H9 (cell line): ENCODE data around the gene SEC62. TPM values are rescaled to one million over a fixed set of nuclear protein-coding genes. Genes with fewer than 3 reads are reported as not detected.

Experiments used
- DNase-seq: peaks from one replicate; pipeline ENCODE4 v3.0.0-alpha.2; 2017
- H2AFZ ChIP-seq: one replicate; pipeline ENCODE4 v1.6.1; 2013; ENCODE audit warnings: mild to moderate bottlenecking, low read length, control low read depth, moderate library complexity
- H2AK5ac ChIP-seq: 2 replicates; pipeline ENCODE4 v1.6.1; 2013; ENCODE audit warnings: low read length, control low read depth, mixed read lengths; ENCODE audit not compliant: insufficient read length
- H2BK120ac ChIP-seq: one replicate; pipeline ENCODE4 v1.6.1; 2013; ENCODE audit warnings: low read depth, mild to moderate bottlenecking, low read length, control low read depth, inconsistent platforms; ENCODE audit not compliant: poor library complexity, severe bottlenecking
- H2BK12ac ChIP-seq: 2 replicates; pipeline ENCODE4 v1.6.1; 2013; ENCODE audit warnings: low read length, control low read depth, mixed read lengths, low read depth; ENCODE audit not compliant: insufficient read length
- H2BK15ac ChIP-seq: 2 replicates; pipeline ENCODE4 v1.6.1; 2013; ENCODE audit warnings: low read depth, low read length, control low read depth
- H2BK20ac ChIP-seq: one replicate; pipeline ENCODE4 v1.6.1; 2013; ENCODE audit warnings: low read depth, mild to moderate bottlenecking, low read length, control low read depth, inconsistent platforms; ENCODE audit not compliant: poor library complexity, severe bottlenecking
- H2BK5ac ChIP-seq: 2 replicates; pipeline ENCODE4 v1.6.1; 2013; ENCODE audit warnings: low read length, control low read depth, mixed read lengths; ENCODE audit not compliant: insufficient read length
- H3K14ac ChIP-seq: 2 replicates; pipeline ENCODE4 v1.6.1; 2013; ENCODE audit warnings: low read length, control low read depth; ENCODE audit not compliant: insufficient read depth
- H3K18ac ChIP-seq: 2 replicates; pipeline ENCODE4 v1.6.1; 2013; ENCODE audit warnings: low read depth, mild to moderate bottlenecking, mixed read lengths, low read length, control low read depth; ENCODE audit not compliant: insufficient read length
- H3K23ac ChIP-seq: 2 replicates; pipeline ENCODE4 v1.6.1; 2013; ENCODE audit warnings: low read length, control low read depth, mixed read lengths, low read depth; ENCODE audit not compliant: insufficient read length
- H3K23me2 ChIP-seq: 2 replicates; pipeline ENCODE4 v1.6.1; 2013; ENCODE audit warnings: low read depth, mild to moderate bottlenecking, mixed read lengths, low read length, control low read depth; ENCODE audit not compliant: insufficient read length, poor library complexity, severe bottlenecking
- H3K27ac ChIP-seq: 2 replicates; pipeline ENCODE4 v1.5.1; 2013; ENCODE audit warnings: low read length, control low read depth, mixed read lengths, low read depth; ENCODE audit not compliant: insufficient read length
- H3K27me3 ChIP-seq: 2 replicates; pipeline ENCODE4 v1.6.1; 2013; ENCODE audit warnings: low read length, control low read depth, inconsistent platforms; ENCODE audit not compliant: insufficient read depth
- H3K4ac ChIP-seq: 2 replicates; pipeline ENCODE4 v1.6.1; 2013; ENCODE audit warnings: low read depth, mild to moderate bottlenecking, control low read depth, inconsistent platforms, low read length, moderate library complexity
- H3K4me1 ChIP-seq: 2 replicates; pipeline ENCODE4 v1.6.1; 2013; ENCODE audit warnings: low read length, control low read depth, inconsistent platforms; ENCODE audit not compliant: insufficient read depth
- H3K4me2 ChIP-seq: 2 replicates; pipeline ENCODE4 v1.6.1; 2013; ENCODE audit warnings: low read length, control low read depth, mixed read lengths; ENCODE audit not compliant: insufficient read length, insufficient read depth
- H3K56ac ChIP-seq: 2 replicates; pipeline ENCODE4 v1.6.1; 2013; ENCODE audit warnings: low read depth, mild to moderate bottlenecking, mixed read lengths, low read length, control low read depth; ENCODE audit not compliant: insufficient read length
- H3K79me1 ChIP-seq: 2 replicates; pipeline ENCODE4 v1.6.1; 2013; ENCODE audit warnings: low read depth, mild to moderate bottlenecking, moderate library complexity, low read length, control low read depth, inconsistent platforms; ENCODE audit not compliant: insufficient read depth, poor library complexity, severe bottlenecking
- H3K79me2 ChIP-seq: 2 replicates; pipeline ENCODE4 v1.6.1; 2013; ENCODE audit warnings: low read length, control low read depth, inconsistent platforms; ENCODE audit not compliant: insufficient read depth
- H3K9ac ChIP-seq: 2 replicates; pipeline ENCODE4 v1.6.1; 2013; ENCODE audit warnings: low read length, control low read depth, mixed read lengths; ENCODE audit not compliant: insufficient read length; ENCODE audit errors: extremely low read depth
- H3K9me3 ChIP-seq: one replicate; pipeline ENCODE4 v1.6.1; 2013; ENCODE audit warnings: low read depth, low read length, inconsistent platforms; ENCODE audit not compliant: control insufficient read depth
- H3T11ph ChIP-seq: one replicate; pipeline ENCODE4 v1.6.1; 2013; ENCODE audit warnings: mild to moderate bottlenecking, low read length, control low read depth, inconsistent platforms
- H4K20me1 ChIP-seq: one replicate; pipeline ENCODE4 v1.6.1; 2013; ENCODE audit not compliant: control insufficient read depth, insufficient read length, insufficient read depth
- H4K5ac ChIP-seq: 2 replicates; pipeline ENCODE4 v1.6.1; 2013; ENCODE audit warnings: low read depth, mild to moderate bottlenecking, mixed read lengths, low read length, control low read depth; ENCODE audit not compliant: insufficient read length
- H4K8ac ChIP-seq: replicated peaks from 2 replicates; pipeline ENCODE4 v1.6.1; 2013; ENCODE audit warnings: low read length, control low read depth, mixed read lengths, low read depth; ENCODE audit not compliant: insufficient read length
- H4K91ac ChIP-seq: 2 replicates; pipeline ENCODE4 v1.6.1; 2013; ENCODE audit warnings: low read depth, mild to moderate bottlenecking, moderate library complexity, mixed read lengths, low read length, control low read depth; ENCODE audit not compliant: insufficient read length
- H3K27ac Mint-ChIP-seq, 3 experiments: 2 replicates in 2 of 3; 3 replicates in 1 of 3; pipeline ENCODE4 v1.8.0; 2020 to 2021; ENCODE audit warnings: mixed read lengths in 3 of 3, mild to moderate bottlenecking in 1 of 3, moderate library complexity in 1 of 3
- H3K27me3 Mint-ChIP-seq: 2 replicates; pipeline ENCODE4 v1.8.0; 2021; ENCODE audit warnings: low read depth, mild to moderate bottlenecking, moderate library complexity, mixed read lengths
- H3K36me3 Mint-ChIP-seq, 3 experiments: 2 replicates in 2 of 3; 3 replicates in 1 of 3; pipeline ENCODE4 v1.8.0; 2020 to 2021; ENCODE audit warnings: low read depth in 3 of 3, mixed read lengths in 3 of 3; ENCODE audit not compliant: insufficient read depth in 1 of 3
- H3K4me1 Mint-ChIP-seq, 2 experiments: 2 replicates each; pipeline ENCODE4 v1.8.0; 2020; ENCODE audit warnings: mixed read lengths in 2 of 2
- H3K4me3 Mint-ChIP-seq, 2 experiments: 2 replicates in 1 of 2; 3 replicates in 1 of 2; pipeline ENCODE4 v1.8.0; 2020 to 2021; ENCODE audit warnings: mild to moderate bottlenecking in 2 of 2, mixed read lengths in 2 of 2, moderate library complexity in 1 of 2
- H3K9me3 Mint-ChIP-seq, 2 experiments: 2 replicates in 1 of 2; 3 replicates in 1 of 2; pipeline ENCODE4 v1.8.0; 2020; ENCODE audit warnings: mild to moderate bottlenecking in 2 of 2, mixed read lengths in 2 of 2, moderate library complexity in 1 of 2
- CTCF ChIP-seq: fragments of 200-600 bp; sonication (generic); conservative IDR thresholded peaks from 3 replicates; pipeline ENCODE4 v1.8.0; 2021; ENCODE audit warnings: antibody characterized with exemption, mild to moderate bottlenecking
- WGBS: extraction: QIAGEN DNeasy Blood & Tissue Kit; methylation state at CpG from one replicate; pipeline ENCODE4 v1.1.7; 2013; ENCODE audit warnings: missing lambda C conversion rate, low lambda C conversion rate, mixed read lengths; ENCODE audit not compliant: insufficient read length; ENCODE audit errors: extremely low coverage; 5-methylcytosine and 5-hydroxymethylcytosine counted together
- long read RNA-seq: library from polyadenylated mRNA; unstranded; transcript quantifications from one replicate; pipeline ENCODE4 v2.0.0, GENCODE V29; 2020
- total RNA-seq: library from RNA; stranded (reverse); gene quantifications from 2 replicates; pipeline ENCODE4 v1.2.1, GENCODE V29; 2021

SEC62 gene
- total RNA-seq, result 90.3 and 98.7 TPM in 2 replicates
- long read RNA-seq, full-length matches to known transcripts, result 17 of 40 reads
- long read RNA-seq, partial matches to known transcripts, result 16 of 40 reads
- long read RNA-seq, other reads (novel, unspliced or antisense), result 7 of 40 reads

DNA sequence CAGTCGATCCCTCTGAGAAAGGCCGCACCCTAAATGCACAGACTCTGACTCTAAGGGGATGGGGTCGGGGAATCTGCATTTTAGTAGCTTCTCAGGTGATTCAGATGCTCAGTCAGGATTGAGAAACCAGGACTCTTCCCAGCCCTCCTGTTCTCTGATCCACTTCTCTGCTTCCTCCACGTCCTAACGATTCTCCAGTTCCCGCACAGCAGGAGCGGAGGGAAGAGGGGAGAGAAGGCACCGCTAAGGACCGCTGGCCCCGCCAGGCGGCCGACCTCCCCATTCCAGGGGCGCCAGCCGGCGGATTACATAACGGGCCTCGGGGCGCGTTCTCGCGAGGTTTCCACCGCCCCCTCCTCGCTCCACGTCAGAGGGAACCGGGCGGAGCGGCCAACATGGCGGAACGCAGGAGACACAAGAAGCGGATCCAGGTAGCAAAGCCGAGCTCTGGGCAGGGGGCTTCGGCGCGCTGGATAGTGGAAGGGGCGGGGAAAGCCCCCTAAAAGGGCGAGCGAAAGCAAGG lies at the start of gene SEC62:
Gene SEC62, plus strand, starts transcription at position 380 of the 523 bp plus-strand sequence. Its CDS starts 16 bp downstream, at position 396.
- no peak within 1 kb of the TSS for H2AK5ac ChIP-seq
- H4K5ac ChIP-seq, result no peak within 1 kb of the TSS
- peak within 1 kb of the TSS; percentile 80 for H3K4me2 ChIP-seq
- no peak within 1 kb of the TSS for H3T11ph ChIP-seq
- H2BK20ac ChIP-seq, result no peak within 1 kb of the TSS
- no peak within 1 kb of the TSS for H3K23ac ChIP-seq
- Mint-ChIP-seq H3K27me3 (no peaks in the 10 kb centered on the region), H3K4me3 (peak within 1 kb of the TSS; percentile 88 to 89), H3K36me3 (no peaks in the 10 kb centered on the region; a peak in 1 of 7 replicates), H3K4me1 (peaks cover 29 to 34% of the 10 kb centered on the region in 2 experiments), H3K9me3 (no peaks in the 10 kb centered on the region; a peak in 1 of 5 replicates), H3K27ac (peak within 1 kb of the TSS; percentile 97 to 99 (median 98))
- no peak within 1 kb of the TSS for H2BK15ac ChIP-seq
- H3K56ac ChIP-seq, result no peak within 1 kb of the TSS
- no CpG with 5 or more reads among the region's 37 CpGs for WGBS
- peak within 1 kb of the TSS; percentile 87 for H3K14ac ChIP-seq
- DNase-seq, result peak; percentile 95
- H3K23me2 ChIP-seq, result peaks cover 4% of the 10 kb centered on the region
- no peak within 1 kb of the TSS for H2BK120ac ChIP-seq
- peak within 1 kb of the TSS; percentile 72 for H3K9ac ChIP-seq
- H3K18ac ChIP-seq, result peak within 1 kb of the TSS; percentile 46
- peak within 1 kb of the TSS; percentile 3 for H2AFZ ChIP-seq
- no peak within 1 kb of the TSS for H2BK12ac ChIP-seq
- H4K20me1 ChIP-seq, result no peaks in the 10 kb centered on the region
- no peaks in the 10 kb centered on the region; the same call in 1 of the 2 replicates for H3K4me1 ChIP-seq
- no peaks in the 10 kb centered on the region for H3K9me3 ChIP-seq
- H3K27ac ChIP-seq, result no peak within 1 kb of the TSS
- peaks cover 20% of the 10 kb centered on the region; the same call in 1 of the 2 replicates for H3K79me2 ChIP-seq
- H3K4ac ChIP-seq, result no peak within 1 kb of the TSS; the same call in 1 of the 2 replicates
- TF ChIP-seq CTCF, result peak; percentile 55
- no peaks in the 10 kb centered on the region for H3K27me3 ChIP-seq
- no peak within 1 kb of the TSS for H4K8ac ChIP-seq
- H4K91ac ChIP-seq, result no peak within 1 kb of the TSS
- H3K79me1 ChIP-seq, result no peaks in the 10 kb centered on the region
- H2BK5ac ChIP-seq, result no peak within 1 kb of the TSS
